GM12801 (cell line): ENCODE measurements around the gene VWA5B1.

Experiments used
- TF ChIP-seq, protein P1 (sequence below): IDR thresholded peaks from one replicate; pipeline ENCODE4 v1.5.1; 2011; ENCODE audit warnings: control low read depth; ENCODE audit not compliant: insufficient read length; ENCODE audit errors: extremely low read depth

VWA5B1 gene

DNA sequence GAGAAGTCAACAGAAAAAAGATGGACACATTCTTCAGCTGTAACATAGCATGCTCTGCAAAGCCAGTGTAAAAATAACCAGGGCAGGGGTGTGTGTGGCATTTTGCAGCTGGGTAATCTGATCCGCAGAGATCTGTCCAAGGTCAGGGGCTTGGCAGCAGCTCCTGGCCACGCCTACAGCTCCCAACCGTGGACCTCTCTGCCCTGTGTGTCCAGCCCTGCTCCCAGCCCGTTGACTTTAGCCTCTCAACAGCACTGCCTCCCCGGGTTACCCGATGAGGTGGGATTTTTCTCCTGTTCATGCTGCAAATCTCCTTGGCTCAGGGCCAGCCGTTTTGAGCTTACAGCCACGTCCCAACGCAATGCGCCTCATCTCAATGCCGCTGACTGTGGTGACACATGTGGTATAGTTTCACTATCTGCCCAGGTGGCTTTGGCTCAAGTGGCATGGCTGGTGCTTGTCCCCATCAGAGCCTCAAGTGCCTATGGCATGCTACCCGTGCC, 68.1 kb downstream of the VWA5B1 start:
- TF ChIP-seq, protein P1, sequence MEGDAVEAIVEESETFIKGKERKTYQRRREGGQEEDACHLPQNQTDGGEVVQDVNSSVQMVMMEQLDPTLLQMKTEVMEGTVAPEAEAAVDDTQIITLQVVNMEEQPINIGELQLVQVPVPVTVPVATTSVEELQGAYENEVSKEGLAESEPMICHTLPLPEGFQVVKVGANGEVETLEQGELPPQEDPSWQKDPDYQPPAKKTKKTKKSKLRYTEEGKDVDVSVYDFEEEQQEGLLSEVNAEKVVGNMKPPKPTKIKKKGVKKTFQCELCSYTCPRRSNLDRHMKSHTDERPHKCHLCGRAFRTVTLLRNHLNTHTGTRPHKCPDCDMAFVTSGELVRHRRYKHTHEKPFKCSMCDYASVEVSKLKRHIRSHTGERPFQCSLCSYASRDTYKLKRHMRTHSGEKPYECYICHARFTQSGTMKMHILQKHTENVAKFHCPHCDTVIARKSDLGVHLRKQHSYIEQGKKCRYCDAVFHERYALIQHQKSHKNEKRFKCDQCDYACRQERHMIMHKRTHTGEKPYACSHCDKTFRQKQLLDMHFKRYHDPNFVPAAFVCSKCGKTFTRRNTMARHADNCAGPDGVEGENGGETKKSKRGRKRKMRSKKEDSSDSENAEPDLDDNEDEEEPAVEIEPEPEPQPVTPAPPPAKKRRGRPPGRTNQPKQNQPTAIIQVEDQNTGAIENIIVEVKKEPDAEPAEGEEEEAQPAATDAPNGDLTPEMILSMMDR, result no peak

DNA sequence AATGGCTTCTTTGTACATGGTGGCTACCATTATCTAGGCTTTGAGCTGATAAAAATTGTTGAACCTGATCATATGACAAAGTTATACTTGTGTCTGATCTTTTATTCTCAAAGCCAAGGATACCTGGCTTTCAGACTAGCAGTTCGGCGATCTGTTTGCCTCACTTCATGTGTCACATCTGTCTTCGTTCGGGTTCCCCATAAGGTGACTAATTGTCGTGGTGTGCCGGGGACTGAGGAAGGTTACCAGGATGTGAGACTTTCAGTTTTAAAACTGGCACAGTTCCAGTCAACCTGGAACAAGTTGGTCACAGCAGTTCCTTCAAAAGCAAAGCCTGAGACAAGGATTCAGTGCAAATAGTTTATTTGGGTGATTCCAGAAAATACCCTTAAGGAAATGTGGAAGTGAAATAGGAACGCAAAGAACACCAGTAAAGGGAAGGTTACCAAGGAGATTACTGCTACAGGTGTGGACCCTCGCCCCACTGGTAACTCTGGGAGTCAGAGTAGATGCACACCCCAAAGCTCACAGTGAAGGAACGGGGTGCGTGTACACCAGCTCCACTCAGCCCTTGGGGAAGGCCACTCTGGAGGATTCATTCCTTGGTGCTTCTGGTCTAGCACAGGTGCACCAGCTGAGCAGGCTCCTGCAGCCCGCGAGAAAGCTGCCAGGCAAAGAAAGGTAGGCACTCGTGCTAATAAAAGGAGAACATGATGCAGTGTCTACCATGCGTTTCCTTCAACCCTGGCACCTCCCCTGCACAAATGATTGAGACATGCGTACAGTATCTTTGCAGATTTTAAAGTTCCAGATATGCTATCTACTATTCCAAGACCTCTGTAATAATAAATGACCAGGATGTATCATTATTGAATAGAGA, 69.0 kb downstream of the VWA5B1 start:
- TF ChIP-seq, protein P1, result no peak

DNA sequence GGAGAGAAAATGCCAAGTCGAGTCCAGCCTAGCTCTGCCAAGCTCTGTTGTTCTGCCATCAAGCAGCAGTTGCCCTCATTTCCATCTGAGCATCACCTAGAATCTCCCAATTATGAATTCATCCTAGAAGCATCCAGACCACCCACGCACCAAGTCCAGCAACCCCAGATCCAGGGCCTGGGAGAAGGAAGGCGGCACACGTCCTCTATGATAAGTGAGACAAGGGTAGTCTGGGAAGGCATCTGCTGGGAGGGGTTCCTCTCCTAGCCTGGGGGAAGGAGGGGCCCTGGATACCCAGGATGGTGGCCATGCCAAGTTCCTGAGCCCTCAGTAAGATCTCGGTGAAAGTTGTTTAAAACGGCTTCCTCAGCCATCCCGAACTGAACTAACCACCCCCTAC, 70.7 kb downstream of the VWA5B1 start:
- TF ChIP-seq, protein P1, result no peak

DNA sequence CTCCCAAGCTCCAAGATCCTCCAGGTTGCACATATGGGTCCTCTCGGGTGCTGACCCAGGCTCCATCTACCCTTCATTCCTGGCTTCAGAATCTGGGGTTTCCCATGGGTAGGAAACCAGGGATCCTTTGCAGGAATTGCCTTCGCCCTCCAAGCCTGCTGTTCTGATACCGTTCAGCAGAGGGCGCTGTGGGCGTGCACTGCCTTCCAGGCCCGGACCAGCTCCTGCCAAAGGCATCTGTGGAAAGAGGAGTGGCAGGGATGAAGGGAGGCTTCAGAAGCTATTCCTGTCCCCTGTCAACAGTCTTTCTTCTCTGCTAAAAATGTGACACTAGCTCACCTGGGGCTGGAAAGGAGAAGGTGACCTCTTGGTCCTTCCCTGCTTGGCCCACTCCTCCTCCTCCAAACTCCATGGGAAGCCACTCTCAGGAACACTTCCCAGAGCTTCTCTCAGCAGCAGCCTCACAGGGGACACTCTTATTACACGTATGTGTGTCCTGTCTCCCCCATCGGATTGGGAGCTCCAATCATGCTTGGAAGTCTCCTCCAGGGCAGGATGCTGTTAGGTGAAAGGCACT, 71.2 kb downstream of the VWA5B1 start:
- TF ChIP-seq, protein P1, result no peak

DNA sequence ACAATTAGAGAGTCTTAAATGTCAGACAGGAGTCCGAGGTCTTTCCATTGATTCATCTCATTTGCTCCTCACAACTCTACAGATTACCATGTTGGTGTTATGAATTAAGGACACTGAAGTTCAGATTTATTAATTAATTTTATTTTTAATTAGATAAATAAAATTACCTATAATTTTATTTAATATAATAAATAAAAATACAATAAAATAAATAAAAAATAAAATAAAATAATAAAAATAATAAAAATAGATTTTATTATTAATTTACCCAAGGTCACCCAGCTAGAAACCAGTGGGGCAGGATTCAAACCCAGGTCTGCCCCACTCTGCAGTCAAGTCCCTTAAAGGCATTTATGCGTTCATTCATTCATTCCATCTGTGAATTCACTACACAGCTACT, 72.2 kb downstream of the VWA5B1 start:
- TF ChIP-seq, protein P1, result no peak

DNA sequence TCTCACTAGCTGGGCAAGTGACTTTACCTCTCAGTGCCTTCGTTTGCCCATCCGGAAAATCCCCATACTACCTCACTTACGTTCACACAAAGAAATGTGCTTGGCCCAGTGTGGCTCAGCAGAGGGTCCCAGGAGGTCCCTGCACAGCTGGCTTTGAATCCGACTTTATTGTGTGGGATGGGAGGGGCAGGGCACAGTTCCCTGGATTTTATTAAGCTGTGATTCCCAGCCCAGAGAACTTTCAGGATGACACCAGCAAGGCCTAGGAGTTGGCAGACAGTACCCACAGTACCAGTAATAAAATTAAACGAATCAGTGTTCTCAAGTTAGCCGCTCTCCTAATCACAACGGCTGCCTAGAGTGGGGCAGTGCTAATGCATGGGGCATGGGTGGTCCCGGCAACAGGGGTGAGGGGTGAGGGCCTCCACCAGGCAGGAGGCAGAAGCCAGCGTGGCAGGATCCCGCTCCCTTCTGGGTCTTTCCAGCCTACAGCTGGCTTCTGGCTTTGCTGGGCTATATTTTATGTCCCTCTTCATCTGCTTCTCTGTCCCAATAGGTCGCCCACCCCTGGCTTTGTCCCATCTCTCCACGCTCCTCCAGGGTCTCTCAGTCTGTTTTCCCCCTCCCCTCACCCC, 74.9 kb downstream of the VWA5B1 start:
- TF ChIP-seq, protein P1, result no peak

DNA sequence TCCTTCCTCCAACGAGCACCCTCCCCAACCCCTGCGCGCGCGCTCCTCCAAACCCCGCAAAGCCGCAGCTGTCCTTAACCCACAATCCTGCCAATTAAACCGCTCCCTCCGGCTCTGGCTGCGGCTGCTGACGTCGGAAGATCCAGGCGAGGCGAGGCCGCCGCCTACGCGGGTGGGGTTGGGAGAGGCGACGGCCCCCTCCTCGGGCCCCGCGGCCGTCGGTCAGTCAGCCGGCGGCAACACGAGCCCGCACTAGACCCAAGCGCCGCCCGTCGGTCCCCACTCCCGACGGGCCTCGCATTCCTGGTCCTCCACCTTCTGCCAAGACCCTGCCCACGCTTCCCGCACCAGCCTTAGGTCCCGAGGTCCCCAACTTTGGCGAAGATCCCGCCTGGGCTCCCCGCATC, 75.4 kb downstream of the VWA5B1 start:
- TF ChIP-seq, protein P1, result no peak
